Esophagus mucosa (tissue), 1 donor: ENCODE results near the gene OSMR. TPM values are rescaled to one million over a fixed set of nuclear protein-coding genes. Genes with fewer than 3 reads are reported as not detected.
A peak's percentile ranks its signal among the peaks of the same experiment; 100 is the strongest.
"Not testable (repeated sequence)": the region's sequence is repeated elsewhere in the genome, so short reads cannot be mapped to it uniquely, and the experiment has no call there.

Experiments used
- ATAC-seq: fragments of 200-7000 bp; cut with Tn5 transposase; one replicate; pipeline ENCODE4 v1.9.1; 2020
- total RNA-seq: library from RNA; stranded (reverse); gene quantifications from one replicate; pipeline ENCODE4 v1.2.4, GENCODE V29; 2023
- donor health status: DM: yes; HTN: yes; CAD: no.

The OSMR gene
- total RNA-seq, 1 donor from 2014 or later, result 23.1 TPM

GRCh38 chr5:38831117-38831516 is 14.7 kb upstream of the OSMR start:
- ATAC-seq, result no peak

- no peak for ATAC-seq
These were observed 13.9 kb upstream of the OSMR start for GRCh38 chr5:38831909-38832308.

DNA sequence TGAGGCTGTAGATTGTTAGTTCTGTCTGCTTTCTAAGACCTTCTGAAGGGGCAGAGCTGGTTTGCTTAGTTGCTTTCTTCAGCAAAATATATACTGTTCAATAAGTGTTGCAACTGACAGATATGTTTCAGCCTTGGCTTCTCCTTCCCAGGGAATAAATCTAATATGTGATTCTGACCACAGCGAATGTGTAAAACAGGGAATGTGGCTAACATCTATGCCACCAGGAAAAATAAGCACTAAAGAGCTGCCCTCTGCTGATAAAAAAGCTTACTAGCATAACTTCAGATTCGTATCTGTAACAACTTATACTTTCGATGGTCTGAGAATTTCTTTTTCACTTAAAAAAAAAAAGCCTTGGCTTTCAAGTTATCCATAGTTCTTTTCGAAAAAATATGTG is 13.0 kb upstream of the OSMR start:
- ATAC-seq, result no peak

GRCh38 chr5:38835887-38836286 is 9.9 kb upstream of the OSMR start:
- no peak for ATAC-seq

DNA sequence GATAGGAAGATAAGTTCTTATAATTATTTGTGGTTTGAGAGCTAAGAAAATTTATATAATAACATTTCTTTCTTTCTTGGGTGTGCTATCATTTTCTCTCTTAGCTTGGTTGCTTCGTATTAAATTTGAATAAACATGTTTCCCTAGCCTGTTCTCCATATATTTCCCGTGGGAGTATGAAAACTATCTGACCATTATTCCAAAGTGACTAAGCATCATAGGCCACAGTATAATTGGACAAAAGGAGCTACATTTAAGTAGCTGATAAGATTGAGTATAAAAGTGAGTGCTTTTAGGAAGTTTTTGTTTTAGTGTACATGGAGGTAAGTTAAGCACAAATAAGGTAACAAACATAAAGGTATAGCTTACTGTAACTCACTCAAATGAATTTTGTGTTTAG is 8.4 kb upstream of the OSMR start:
- ATAC-seq, result no peak

DNA sequence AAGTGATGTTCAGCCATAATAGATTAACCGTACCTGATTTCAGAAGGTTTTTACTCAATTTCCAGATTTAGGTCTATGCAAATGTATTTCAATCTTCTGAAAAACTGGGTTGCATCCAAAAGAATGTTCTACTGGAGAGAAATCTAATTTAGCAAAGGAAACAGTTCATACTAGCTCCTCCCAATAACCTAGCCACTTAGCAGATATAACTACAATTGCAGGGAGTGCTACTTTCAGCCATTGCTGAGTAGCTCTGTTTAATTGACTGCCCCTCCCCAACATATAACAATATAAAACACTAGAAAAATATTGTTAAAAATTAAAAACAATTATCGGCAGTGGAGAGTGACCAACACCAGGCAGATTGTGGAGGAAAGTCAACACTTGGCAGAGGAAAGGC is 7.9 kb upstream of the OSMR start:
- no peak for ATAC-seq

DNA sequence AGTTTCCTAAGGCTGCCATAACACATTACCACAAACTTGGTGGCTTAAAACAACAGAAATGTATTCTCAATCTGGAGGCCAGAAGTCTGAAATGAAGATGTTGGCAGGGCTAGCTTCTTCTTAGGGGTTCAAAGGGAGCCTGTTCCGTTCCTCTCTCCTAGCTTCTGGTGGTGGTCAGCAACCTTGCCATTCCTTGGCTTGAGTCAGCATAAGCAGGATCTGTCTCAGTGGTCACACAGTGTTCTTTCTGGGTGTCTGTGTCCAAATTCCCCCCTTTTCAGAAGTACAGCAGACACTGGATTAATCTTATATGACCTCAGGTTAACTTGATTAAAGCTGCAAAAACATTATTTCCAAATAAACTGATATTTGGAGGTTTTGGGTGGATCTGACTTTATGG is 2.1 kb upstream of the OSMR start:
- no peak for ATAC-seq

GRCh38 chr5:38846379-38847011 is 683 bp downstream of the OSMR start:
- peak; percentile 3 for ATAC-seq

- no peak for ATAC-seq
These were observed 1.9 kb downstream of the OSMR start for GRCh38 chr5:38847559-38848347.

GRCh38 chr5:38848637-38849036 is 2.8 kb downstream of the OSMR start:
- ATAC-seq, result no peak

DNA sequence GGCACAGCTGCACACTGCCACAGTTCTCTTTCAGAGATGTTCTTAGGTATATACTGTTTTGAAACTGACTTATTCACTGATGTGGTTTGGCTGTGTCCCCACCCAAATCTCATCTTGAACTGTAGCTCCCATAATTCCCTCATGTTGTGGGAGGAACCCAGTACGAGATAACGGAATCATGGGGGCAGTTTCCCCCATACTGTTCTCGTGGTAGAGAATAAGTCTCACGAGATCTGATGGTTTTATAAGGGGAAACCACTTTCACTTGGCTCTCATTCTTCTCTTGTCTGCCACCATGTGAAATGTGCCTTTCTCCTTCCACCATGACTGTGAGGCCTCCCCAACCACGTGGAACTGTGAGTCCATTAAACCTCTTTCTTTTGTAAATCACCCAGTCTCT is 5.8 kb downstream of the OSMR start:
- ATAC-seq, result not testable (repeated sequence)

- peak; percentile 77 for ATAC-seq
These were observed 8.1 kb downstream of the OSMR start for GRCh38 chr5:38853753-38854470.

DNA sequence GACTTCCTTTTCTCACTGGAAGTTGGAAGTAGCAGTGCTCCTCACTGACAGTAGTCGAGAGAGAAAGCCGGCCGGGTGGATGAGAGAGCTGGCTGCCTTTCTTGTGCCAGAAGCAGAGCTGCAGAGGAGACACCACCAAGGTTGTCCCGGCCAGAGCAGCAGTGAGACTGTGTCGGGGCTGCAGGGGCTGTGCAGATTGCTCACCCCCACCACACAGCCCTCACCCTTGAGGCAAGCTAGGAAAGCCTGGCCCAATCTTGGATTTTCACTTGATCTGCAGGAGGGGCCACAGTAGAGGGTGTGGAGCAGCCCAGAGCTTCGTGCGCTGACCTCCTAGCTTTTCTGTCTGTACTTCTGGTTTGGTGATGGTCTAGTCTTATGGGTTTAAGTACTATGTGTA is 9.1 kb downstream of the OSMR start:
- no peak for ATAC-seq

DNA sequence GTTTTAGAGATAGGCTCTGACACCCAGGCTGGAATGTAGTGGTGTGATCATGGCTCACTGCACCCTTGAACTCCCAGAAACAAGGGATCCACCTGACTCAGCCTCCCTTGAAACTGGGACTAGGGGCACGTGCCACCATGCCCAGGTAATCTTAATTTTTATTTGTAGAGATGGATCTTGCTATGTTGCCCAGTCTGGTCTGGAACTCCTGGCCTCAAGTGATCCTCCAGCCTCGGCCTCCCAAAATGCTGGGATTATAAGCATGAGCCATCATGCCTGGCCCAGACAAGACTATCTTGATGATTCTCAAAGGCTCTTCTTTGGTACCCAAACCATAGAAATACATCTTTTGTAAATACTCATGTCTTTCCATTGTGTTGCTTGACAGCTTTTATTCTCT is 10.8 kb downstream of the OSMR start:
- no peak for ATAC-seq

DNA sequence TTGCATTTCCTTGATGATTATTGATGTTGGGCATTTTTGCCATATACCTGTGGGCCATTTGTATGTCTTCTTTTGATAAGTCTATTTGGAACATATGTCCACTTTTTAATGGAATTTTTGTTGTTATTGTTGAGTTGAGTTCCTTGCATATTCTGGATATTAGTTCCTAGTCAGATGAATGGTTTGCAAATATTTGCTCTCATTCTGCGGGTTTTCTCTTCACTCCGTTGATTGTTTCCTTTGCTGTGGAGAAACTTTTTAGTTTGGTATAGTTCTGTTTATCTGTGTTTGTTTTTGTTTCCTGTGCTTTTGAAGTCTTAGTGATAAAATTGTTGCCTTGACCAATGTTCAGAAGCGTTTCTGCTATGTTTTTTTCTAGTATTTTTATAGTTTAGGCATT is 13.0 kb downstream of the OSMR start:
- no peak for ATAC-seq

DNA sequence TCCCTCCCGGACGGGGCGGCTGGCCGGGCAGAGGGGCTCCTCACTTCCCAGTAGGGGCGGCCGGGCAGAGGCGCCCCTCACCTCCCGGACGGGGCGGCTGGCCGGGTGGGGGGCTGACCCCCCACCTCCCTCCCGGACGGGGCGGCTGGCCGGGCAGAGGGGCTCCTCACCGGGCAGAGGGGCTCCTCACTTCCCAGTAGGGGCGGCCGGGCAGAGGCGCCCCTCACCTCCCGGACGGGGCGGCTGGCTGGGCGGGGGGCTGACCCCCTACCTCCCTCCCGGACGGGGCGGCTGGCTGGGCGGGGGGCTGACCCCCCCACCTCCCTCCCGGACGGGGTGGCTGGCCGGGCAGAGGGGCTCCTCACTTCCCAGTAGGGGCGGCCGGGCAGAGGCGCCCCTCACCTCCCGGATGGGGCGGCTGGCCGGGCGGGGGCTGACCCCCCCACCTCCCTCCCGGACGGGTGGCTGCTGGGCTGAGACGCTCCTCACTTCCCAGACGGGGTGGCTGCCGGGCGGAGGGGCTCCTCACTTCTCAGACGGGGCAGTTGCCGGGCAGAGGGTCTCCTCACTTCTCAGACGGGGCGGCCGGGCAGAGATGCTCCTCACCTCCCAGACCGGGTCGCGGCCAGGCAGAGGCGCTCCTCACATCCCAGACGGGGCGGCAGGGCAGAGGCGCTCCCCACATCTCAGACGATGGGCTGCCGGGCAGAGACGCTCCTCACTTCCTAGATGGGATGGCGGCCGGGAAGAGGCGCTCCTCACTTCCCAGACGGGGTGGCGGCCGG is 16.4 kb downstream of the OSMR start:
- not testable (repeated sequence) for ATAC-seq

- no peak for ATAC-seq
These were observed 20.7 kb downstream of the OSMR start for GRCh38 chr5:38866362-38867031.

DNA sequence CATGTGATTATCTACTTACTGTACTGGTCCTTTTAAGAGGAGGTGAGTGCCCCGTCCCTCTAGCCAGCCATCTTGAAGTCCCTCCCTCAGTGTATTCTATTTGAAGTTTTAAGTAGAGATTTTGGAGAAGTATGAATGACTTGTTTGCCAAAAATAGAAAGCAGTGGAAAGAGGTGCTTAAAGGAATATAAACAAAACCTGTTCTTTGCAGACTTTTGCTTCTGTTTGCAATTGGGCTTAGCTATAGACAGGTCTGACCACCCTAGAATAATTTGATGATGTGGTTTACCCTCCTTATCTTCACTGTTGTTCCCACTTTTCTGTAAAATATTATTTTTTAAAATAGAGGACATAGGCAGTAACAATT is 21.2 kb downstream of the OSMR start:
- ATAC-seq, result no peak

DNA sequence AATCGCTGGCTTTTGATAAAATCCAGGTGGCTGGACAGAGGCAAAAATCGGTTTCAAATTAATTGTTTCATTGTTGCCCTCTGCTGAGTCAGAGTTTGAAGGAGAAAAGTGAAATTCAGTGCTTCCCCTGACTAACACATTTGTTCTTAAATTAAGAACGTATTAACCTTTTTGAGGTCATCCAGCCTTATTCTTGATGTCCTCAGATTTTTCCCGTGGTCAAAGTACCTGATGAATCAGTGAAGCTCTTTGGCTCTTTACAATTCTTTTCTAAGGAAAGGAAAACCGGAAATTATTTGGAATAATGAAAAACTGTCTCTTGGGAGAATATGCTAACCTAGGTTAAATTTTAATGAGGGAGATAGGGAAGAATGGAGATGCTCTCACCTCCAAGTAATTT is 21.6 kb downstream of the OSMR start:
- ATAC-seq, result no peak

DNA sequence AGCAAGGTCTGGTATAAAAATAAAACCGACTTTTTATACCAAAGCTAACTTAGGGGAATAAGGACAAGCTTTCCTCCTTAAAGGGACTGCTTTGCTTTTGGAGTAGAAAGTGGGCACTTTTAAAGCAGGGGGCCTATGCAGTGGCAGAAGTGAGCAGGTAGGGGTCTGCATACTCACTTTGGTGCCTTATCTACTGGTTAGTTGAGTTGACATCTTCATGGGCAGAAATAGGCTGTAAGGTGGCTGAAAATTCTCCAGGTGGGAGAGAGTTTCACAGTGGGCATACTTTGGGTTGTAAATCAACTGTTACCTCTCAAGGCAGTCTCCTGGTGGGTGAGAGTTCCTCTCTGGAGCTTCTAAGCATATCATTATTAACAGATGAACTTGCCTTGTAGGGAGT is 24.8 kb downstream of the OSMR start:
- ATAC-seq, result no peak

GRCh38 chr5:38871058-38871605 is 25.3 kb downstream of the OSMR start:
- ATAC-seq, result peak; percentile 34
